Esophagus squamous epithelium (tissue), 4 donors: ENCODE measurements around the gene NDUFA9.

ENCODE experiments used
- POLR2A ChIP-seq, 4 donors: fragments of 450-650 bp; IDR thresholded peaks; one replicate each; pipeline ENCODE4 v1.6.1; 2017; ENCODE audit warnings: antibody characterized with exemption in 4 of 4, mild to moderate bottlenecking in 4 of 4, moderate library complexity in 3 of 4
- TF ChIP-seq, protein P1 (sequence below), 6 experiments: fragments of 450-650 bp in 4 of 6; fragments of 200-600 bp in 2 of 6; sonication (generic) in 2 of 6; IDR thresholded peaks; one replicate each; pipeline ENCODE4 v1.5.1; 2016 to 2019; ENCODE audit warnings: antibody characterized with exemption in 6 of 6, mild to moderate bottlenecking in 4 of 6, moderate library complexity in 4 of 6

DNA sequence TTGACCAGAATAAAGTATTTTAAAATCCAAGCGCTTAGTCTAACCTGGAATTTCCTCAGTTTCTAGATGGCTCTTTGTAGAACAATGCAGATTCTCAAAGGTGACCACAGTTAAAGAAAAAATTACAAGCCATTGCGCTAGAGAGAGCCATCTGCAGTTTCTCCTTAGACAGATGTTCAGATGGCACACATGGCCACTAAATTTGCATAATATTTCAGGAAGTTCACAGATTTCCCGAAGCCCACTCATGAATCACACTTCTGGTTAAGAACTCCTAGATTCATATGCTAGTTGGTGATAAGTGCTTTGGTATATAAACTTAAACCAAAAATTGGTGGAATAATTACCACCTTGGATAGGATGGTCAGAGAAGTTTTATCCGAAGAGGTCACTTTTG lies 812 bp upstream of the NDUFA9 start:
- no peak for TF ChIP-seq POLR2A (IDR thresholded peaks at IDR 0.05)
- TF ChIP-seq, protein P1, sequence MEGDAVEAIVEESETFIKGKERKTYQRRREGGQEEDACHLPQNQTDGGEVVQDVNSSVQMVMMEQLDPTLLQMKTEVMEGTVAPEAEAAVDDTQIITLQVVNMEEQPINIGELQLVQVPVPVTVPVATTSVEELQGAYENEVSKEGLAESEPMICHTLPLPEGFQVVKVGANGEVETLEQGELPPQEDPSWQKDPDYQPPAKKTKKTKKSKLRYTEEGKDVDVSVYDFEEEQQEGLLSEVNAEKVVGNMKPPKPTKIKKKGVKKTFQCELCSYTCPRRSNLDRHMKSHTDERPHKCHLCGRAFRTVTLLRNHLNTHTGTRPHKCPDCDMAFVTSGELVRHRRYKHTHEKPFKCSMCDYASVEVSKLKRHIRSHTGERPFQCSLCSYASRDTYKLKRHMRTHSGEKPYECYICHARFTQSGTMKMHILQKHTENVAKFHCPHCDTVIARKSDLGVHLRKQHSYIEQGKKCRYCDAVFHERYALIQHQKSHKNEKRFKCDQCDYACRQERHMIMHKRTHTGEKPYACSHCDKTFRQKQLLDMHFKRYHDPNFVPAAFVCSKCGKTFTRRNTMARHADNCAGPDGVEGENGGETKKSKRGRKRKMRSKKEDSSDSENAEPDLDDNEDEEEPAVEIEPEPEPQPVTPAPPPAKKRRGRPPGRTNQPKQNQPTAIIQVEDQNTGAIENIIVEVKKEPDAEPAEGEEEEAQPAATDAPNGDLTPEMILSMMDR (IDR thresholded peaks at IDR 0.05): no peak
